ENCODE measurements around the gene MINDY4B. TPM values are rescaled to one million over a fixed set of nuclear protein-coding genes. Genes with fewer than 3 reads are reported as not detected.

The MINDY4B gene
- total RNA-seq, 1 donor from 2014 or later: not detected

DNA sequence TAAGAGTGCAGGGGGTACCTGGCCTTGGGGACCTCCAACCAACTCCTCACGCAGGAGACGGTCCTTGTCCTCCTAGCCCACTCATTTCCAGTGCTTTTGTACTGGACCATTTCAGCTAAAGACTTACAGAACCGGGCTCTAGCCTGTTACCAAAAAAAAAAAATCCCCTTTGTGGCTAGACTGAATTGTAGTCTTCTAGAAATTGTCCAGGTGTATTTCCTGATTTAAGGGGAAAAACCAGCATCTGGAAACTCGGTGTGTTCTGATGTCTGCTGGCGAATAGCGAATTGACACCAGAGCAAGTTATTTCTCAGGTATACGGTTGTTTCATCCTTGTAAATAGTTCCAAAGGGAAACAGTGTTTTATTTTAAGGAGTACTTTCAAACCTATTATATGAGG, 21.1 kb upstream of the MINDY4B start:
- H3K36me3 ChIP-seq (ENCODE audit: insufficient read depth, low read length): no peaks in the 10 kb centered on the region
- H3K4me1 Mint-ChIP-seq (ENCODE audit: low read depth, unreplicated experiment): peaks cover 2% of the 10 kb centered on the region
- no peak for TF ChIP-seq EZH2 (IDR thresholded peaks at IDR 0.05; ENCODE audit: insufficient read depth, low read length)
- TF ChIP-seq, protein P1, sequence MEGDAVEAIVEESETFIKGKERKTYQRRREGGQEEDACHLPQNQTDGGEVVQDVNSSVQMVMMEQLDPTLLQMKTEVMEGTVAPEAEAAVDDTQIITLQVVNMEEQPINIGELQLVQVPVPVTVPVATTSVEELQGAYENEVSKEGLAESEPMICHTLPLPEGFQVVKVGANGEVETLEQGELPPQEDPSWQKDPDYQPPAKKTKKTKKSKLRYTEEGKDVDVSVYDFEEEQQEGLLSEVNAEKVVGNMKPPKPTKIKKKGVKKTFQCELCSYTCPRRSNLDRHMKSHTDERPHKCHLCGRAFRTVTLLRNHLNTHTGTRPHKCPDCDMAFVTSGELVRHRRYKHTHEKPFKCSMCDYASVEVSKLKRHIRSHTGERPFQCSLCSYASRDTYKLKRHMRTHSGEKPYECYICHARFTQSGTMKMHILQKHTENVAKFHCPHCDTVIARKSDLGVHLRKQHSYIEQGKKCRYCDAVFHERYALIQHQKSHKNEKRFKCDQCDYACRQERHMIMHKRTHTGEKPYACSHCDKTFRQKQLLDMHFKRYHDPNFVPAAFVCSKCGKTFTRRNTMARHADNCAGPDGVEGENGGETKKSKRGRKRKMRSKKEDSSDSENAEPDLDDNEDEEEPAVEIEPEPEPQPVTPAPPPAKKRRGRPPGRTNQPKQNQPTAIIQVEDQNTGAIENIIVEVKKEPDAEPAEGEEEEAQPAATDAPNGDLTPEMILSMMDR (IDR thresholded peaks at IDR 0.05; ENCODE audit: insufficient read depth, low read depth, low read length): no peak
- H3K79me2 ChIP-seq (ENCODE audit: insufficient read depth, low read length): no peaks in the 10 kb centered on the region
- no peak overlapping the region for H3K27ac ChIP-seq (ENCODE audit: low read depth, low read length)
- peaks cover 10% of the 10 kb centered on the region for H3K27me3 ChIP-seq (ENCODE audit: insufficient read depth, low read length)
- no peaks in the 10 kb centered on the region for H4K20me1 ChIP-seq (ENCODE audit: insufficient read depth, low read length)
- H3K9me3 ChIP-seq (ENCODE audit: insufficient read depth, low read depth, low read length): no peaks in the 10 kb centered on the region
- no peaks in the 10 kb centered on the region for H3K4me1 ChIP-seq (ENCODE audit: insufficient read depth, low read length)
- no peak overlapping the region for H3K4me3 Mint-ChIP-seq (ENCODE audit: unreplicated experiment)
- H3K36me3 Mint-ChIP-seq (ENCODE audit: low read depth, unreplicated experiment): no peaks in the 10 kb centered on the region
- no peak overlapping the region for H2AFZ ChIP-seq (ENCODE audit: low read depth, low read length)
- DNase-seq (ENCODE audit: low read depth): no peak
- H3K9me3 Mint-ChIP-seq (ENCODE audit: unreplicated experiment): no peaks in the 10 kb centered on the region
- no peak overlapping the region for H3K9ac ChIP-seq (ENCODE audit: low read length)
- H3K4me3 ChIP-seq (ENCODE audit: insufficient read depth, low read depth, low read length): no peak overlapping the region
- no peak overlapping the region for H3K27ac Mint-ChIP-seq (ENCODE audit: unreplicated experiment)
- no peak overlapping the region for H3K4me2 ChIP-seq (ENCODE audit: low read length)
- FAIRE-seq: no peak
- H3K27me3 Mint-ChIP-seq (ENCODE audit: low read depth, unreplicated experiment): peaks cover 47% of the 10 kb centered on the region

- no peak overlapping the region for H3K9ac ChIP-seq (ENCODE audit: low read length)
- peak overlapping the region; percentile 69 for H2AFZ ChIP-seq (ENCODE audit: low read depth, low read length)
- FAIRE-seq (no peak), DNase-seq (ENCODE audit: low read depth) (peak; percentile 8)
- Mint-ChIP-seq H3K27me3 (ENCODE audit: low read depth, unreplicated experiment) (peaks cover 42% of the 10 kb centered on the region), H3K36me3 (ENCODE audit: low read depth, unreplicated experiment) (no peaks in the 10 kb centered on the region), H3K4me3 (ENCODE audit: unreplicated experiment) (no peak overlapping the region), H3K9me3 (ENCODE audit: unreplicated experiment) (no peaks in the 10 kb centered on the region), H3K27ac (ENCODE audit: unreplicated experiment) (no peak overlapping the region), H3K4me1 (ENCODE audit: low read depth, unreplicated experiment) (peaks cover 3% of the 10 kb centered on the region)
- peaks cover 5% of the 10 kb centered on the region for H3K27me3 ChIP-seq (ENCODE audit: insufficient read depth, low read length)
- H3K4me3 ChIP-seq (ENCODE audit: insufficient read depth, low read depth, low read length): no peak overlapping the region
- no peaks in the 10 kb centered on the region for H3K4me1 ChIP-seq (ENCODE audit: insufficient read depth, low read length)
- no peaks in the 10 kb centered on the region for H4K20me1 ChIP-seq (ENCODE audit: insufficient read depth, low read length)
- H3K36me3 ChIP-seq (ENCODE audit: insufficient read depth, low read length): no peaks in the 10 kb centered on the region
- H3K27ac ChIP-seq (ENCODE audit: low read depth, low read length): no peak overlapping the region
- TF ChIP-seq, protein P1 (IDR thresholded peaks at IDR 0.05; ENCODE audit: insufficient read depth, low read depth, low read length): peak; percentile 51
- no peak for TF ChIP-seq EZH2 (IDR thresholded peaks at IDR 0.05; ENCODE audit: insufficient read depth, low read length)
- no peaks in the 10 kb centered on the region for H3K79me2 ChIP-seq (ENCODE audit: insufficient read depth, low read length)
- no peaks in the 10 kb centered on the region for H3K9me3 ChIP-seq (ENCODE audit: insufficient read depth, low read depth, low read length)
- H3K4me2 ChIP-seq (ENCODE audit: low read length): peak overlapping the region; percentile 76
Measured at GRCh38 chr3:150925751-150926201, 20.5 kb upstream of the MINDY4B start.

DNA sequence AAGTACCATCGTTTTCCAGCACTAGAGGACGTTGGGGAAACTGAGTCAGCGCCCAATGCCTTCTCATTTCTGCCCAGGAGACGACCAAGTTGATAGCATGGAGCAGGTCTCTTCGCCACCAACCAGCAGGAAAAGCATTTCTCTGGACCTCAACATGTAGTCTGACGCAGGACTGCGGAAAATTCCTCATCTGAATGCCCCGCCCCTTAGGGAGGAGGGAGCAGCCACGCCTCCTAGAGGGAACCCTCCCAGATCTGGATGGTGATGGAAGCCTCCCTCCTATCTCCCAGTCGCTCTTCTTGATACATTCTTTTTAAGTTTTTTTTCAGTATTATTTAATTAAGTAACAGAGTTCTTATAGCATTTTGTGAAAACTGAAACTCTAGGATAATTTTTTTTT, 17.4 kb upstream of the MINDY4B start:
- Histone ChIP-seq H3K9ac (ENCODE audit: low read length) (no peak overlapping the region), H4K20me1 (ENCODE audit: insufficient read depth, low read length) (no peaks in the 10 kb centered on the region), H3K4me3 (ENCODE audit: insufficient read depth, low read depth, low read length) (no peak overlapping the region), H2AFZ (ENCODE audit: low read depth, low read length) (no peak overlapping the region), H3K4me2 (ENCODE audit: low read length) (no peak overlapping the region), H3K27ac (ENCODE audit: low read depth, low read length) (no peak overlapping the region), H3K4me1 (ENCODE audit: insufficient read depth, low read length) (no peaks in the 10 kb centered on the region), H3K9me3 (ENCODE audit: insufficient read depth, low read depth, low read length) (no peaks in the 10 kb centered on the region), H3K27me3 (ENCODE audit: insufficient read depth, low read length) (peaks cover 8% of the 10 kb centered on the region), H3K79me2 (ENCODE audit: insufficient read depth, low read length) (no peaks in the 10 kb centered on the region), H3K36me3 (ENCODE audit: insufficient read depth, low read length) (no peaks in the 10 kb centered on the region)
- H3K9me3 Mint-ChIP-seq (ENCODE audit: unreplicated experiment): no peaks in the 10 kb centered on the region
- TF ChIP-seq, protein P1 (IDR thresholded peaks at IDR 0.05; ENCODE audit: insufficient read depth, low read depth, low read length): no peak
- no peak for TF ChIP-seq EZH2 (IDR thresholded peaks at IDR 0.05; ENCODE audit: insufficient read depth, low read length)
- FAIRE-seq (no peak), DNase-seq (ENCODE audit: low read depth) (no peak)
- peaks cover 41% of the 10 kb centered on the region for H3K27me3 Mint-ChIP-seq (ENCODE audit: low read depth, unreplicated experiment)
- no peak overlapping the region for H3K4me3 Mint-ChIP-seq (ENCODE audit: unreplicated experiment)
- no peaks in the 10 kb centered on the region for H3K36me3 Mint-ChIP-seq (ENCODE audit: low read depth, unreplicated experiment)
- H3K27ac Mint-ChIP-seq (ENCODE audit: unreplicated experiment): no peak overlapping the region
- H3K4me1 Mint-ChIP-seq (ENCODE audit: low read depth, unreplicated experiment): peaks cover 10% of the 10 kb centered on the region
